Transverse colon (tissue), 4 donors: ENCODE results near the gene KIF18A.

ENCODE experiments used
- CTCF ChIP-seq, 5 experiments: fragments of 200-600 bp in 3 of 5; fragments of 450-650 bp in 2 of 5; sonication (generic) in 3 of 5; IDR thresholded peaks; 1 replicate in 2 of 5; 2 replicates in 3 of 5; pipeline ENCODE4 v1.5.1; 2016 to 2017; ENCODE audit warnings: antibody characterized with exemption in 5 of 5, inconsistent platforms in 3 of 5, mild to moderate bottlenecking in 2 of 5, moderate library complexity in 1 of 5
- EP300 ChIP-seq: sonication (generic); formaldehyde crosslinking; IDR thresholded peaks from one replicate; pipeline ENCODE4 v1.6.1; 2017; ENCODE audit warnings: antibody characterized with exemption, low read depth
- POLR2A ChIP-seq: fragments of 450-650 bp; IDR thresholded peaks from one replicate; pipeline ENCODE4 v1.6.1; 2016; ENCODE audit warnings: antibody characterized with exemption, mild to moderate bottlenecking, moderate library complexity
- POLR2AphosphoS5 ChIP-seq, 3 donors: sonication (generic); formaldehyde crosslinking; IDR thresholded peaks; one replicate each; pipeline ENCODE4 v1.6.1; 2016; ENCODE audit warnings: antibody characterized with exemption in 3 of 3

GRCh38 chr11:28043930-28044709, 63.8 kb downstream of the KIF18A start:
- TF ChIP-seq CTCF (IDR thresholded peaks at IDR 0.05), result no peak
- TF ChIP-seq POLR2A, result no peak
- TF ChIP-seq POLR2AphosphoS5 (IDR thresholded peaks at IDR 0.05), result no peak
- no peak for TF ChIP-seq EP300
